ENCODE data around the gene PYM1. TPM values are rescaled to one million over a fixed set of nuclear protein-coding genes. Genes with fewer than 3 reads are reported as not detected.

The PYM1 gene
- polyA plus RNA-seq, 1 donor from 2014 or later = 49.3 TPM

GRCh38 chr12:55926738-55927587, 731 bp downstream of the PYM1 start:
- peak; percentile 75 for TF ChIP-seq MXI1 (conservative IDR thresholded peaks at IDR 0.05; ENCODE audit: poor library complexity, severe bottlenecking)
- peak; percentile 72 for TF ChIP-seq SMC3 (conservative IDR thresholded peaks at IDR 0.05; ENCODE audit: poor library complexity)
- TF ChIP-seq EP300 (conservative IDR thresholded peaks at IDR 0.05; ENCODE audit: poor library complexity, severe bottlenecking) = no peak
- TF ChIP-seq EZH2 (IDR thresholded peaks at IDR 0.05; ENCODE audit: borderline replicate concordance, insufficient read depth, low read length, poor library complexity, severe bottlenecking) = no peak
- no peak for TF ChIP-seq RAD21 (conservative IDR thresholded peaks at IDR 0.05)
- TF ChIP-seq CTCF (IDR thresholded peaks at IDR 0.05; ENCODE audit: poor library complexity, severe bottlenecking) = peak; percentile 87
- TF ChIP-seq POLR2AphosphoS5 (IDR thresholded peaks at IDR 0.05) = peak; percentile 82
- TF ChIP-seq REST (IDR thresholded peaks at IDR 0.05; ENCODE audit: borderline replicate concordance) = peak; percentile 65
- peak; percentile 76 for TF ChIP-seq TAF1 (IDR thresholded peaks at IDR 0.05; ENCODE audit: low read depth)
- H3K4me2 ChIP-seq (ENCODE audit: low read length) = peak overlapping the region; percentile 98
- H3K9me3 ChIP-seq (ENCODE audit: low read length) = no peaks in the 10 kb centered on the region
- no peaks in the 10 kb centered on the region for H3K36me3 ChIP-seq (ENCODE audit: insufficient read depth, low read length)
- no peaks in the 10 kb centered on the region for H3K9me2 ChIP-seq (ENCODE audit: insufficient read depth, low read length)
- H3F3A ChIP-seq (ENCODE audit: insufficient read depth, low read length, poor library complexity, severe bottlenecking) = no peaks in the 10 kb centered on the region
- peak overlapping the region; percentile 88 for H3K4me3 ChIP-seq (ENCODE audit: low read length)
- peaks cover 12% of the 10 kb centered on the region for H3K27me3 ChIP-seq (ENCODE audit: insufficient read depth, low read depth, low read length)
- peak overlapping the region; percentile 92 for H3K27ac ChIP-seq (ENCODE audit: low read length)
- peaks cover 39% of the 10 kb centered on the region for H3K79me2 ChIP-seq (replicated peaks; ENCODE audit: insufficient read depth, low read length)
- H2AFZ ChIP-seq (ENCODE audit: low read depth, low read length) = peak overlapping the region; percentile 92
- H4K20me1 ChIP-seq (ENCODE audit: insufficient read depth) = no peaks in the 10 kb centered on the region
- peak overlapping the region; percentile 87 for H3K9ac ChIP-seq (ENCODE audit: low read length)

- TF ChIP-seq EZH2 (IDR thresholded peaks at IDR 0.05; ENCODE audit: borderline replicate concordance, insufficient read depth, low read length, poor library complexity, severe bottlenecking) = no peak
- TF ChIP-seq POLR2AphosphoS5 (IDR thresholded peaks at IDR 0.05) = no peak
- TF ChIP-seq REST (IDR thresholded peaks at IDR 0.05; ENCODE audit: borderline replicate concordance) = peak; percentile 4
- Histone ChIP-seq H4K20me1 (ENCODE audit: insufficient read depth) (no peaks in the 10 kb centered on the region), H3K9ac (ENCODE audit: low read length) (peak overlapping the region; percentile 87), H3F3A (ENCODE audit: insufficient read depth, low read length, poor library complexity, severe bottlenecking) (no peaks in the 10 kb centered on the region), H3K9me2 (ENCODE audit: insufficient read depth, low read length) (no peaks in the 10 kb centered on the region), H3K9me3 (ENCODE audit: low read length) (no peaks in the 10 kb centered on the region), H3K36me3 (ENCODE audit: insufficient read depth, low read length) (no peaks in the 10 kb centered on the region), H3K79me2 (replicated peaks; ENCODE audit: insufficient read depth, low read length) (peaks cover 48% of the 10 kb centered on the region), H3K27ac (ENCODE audit: low read length) (peak overlapping the region; percentile 92), H3K4me3 (ENCODE audit: low read length) (peak overlapping the region; percentile 88), H2AFZ (ENCODE audit: low read depth, low read length) (peak overlapping the region; percentile 67), H3K4me2 (ENCODE audit: low read length) (peak overlapping the region; percentile 98), H3K27me3 (ENCODE audit: insufficient read depth, low read depth, low read length) (peaks cover 3% of the 10 kb centered on the region)
Observed at GRCh38 chr12:55925870-55926737, 1.6 kb downstream of the PYM1 start.
